ENCODE measurements around the gene ANKRD13B. TPM values are rescaled to one million over a fixed set of nuclear protein-coding genes. Genes with fewer than 3 reads are reported as not detected.

ANKRD13B gene
- total RNA-seq, 1 experiment from 2014 or later: 31.4 TPM

DNA sequence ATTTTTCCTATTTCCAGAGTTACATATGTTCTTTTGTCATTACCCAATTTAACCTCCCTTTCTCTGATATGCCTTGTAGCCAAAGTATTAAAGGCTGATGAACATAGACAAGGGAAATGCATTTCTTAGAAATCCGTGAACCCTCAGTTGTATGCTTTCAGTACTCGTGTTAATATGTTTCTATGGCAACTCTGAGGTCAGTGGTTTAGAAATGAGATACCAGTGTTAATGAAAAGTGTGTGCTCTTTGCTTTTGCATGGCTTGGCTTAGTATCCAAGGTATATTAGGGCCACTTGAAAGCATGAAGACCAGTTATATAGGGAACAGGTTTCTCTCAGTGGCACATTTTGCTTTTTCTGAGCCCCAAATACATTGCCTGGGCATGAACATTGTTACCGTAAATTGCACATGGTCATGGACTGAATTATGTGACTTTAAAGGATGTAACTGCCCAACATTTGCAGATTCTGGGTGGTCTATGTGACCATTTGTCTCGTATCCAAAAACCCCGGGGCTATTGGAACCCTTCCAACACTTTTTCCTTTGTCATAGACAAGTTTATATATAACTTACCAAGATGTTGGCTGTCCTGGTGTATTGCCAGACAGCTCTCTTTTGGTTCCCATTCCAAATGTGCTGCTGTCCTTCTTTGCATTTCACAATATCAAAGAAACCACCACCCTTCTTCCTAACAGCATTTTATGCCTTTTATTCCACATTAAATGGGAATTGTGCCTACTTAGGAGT lies 43.6 kb upstream of the ANKRD13B start:
- Histone ChIP-seq H3K9me3 (ENCODE audit: control insufficient read depth, insufficient read depth, low read depth, low read length) (no peaks in the 10 kb centered on the region), H3K4me3 (ENCODE audit: low read depth in 2 of 2, low read length in 2 of 2) (no peak overlapping the region), H3K27ac (ENCODE audit: low read length) (no peak overlapping the region), H3K27me3 (ENCODE audit: control insufficient read depth, insufficient read depth, low read length) (no peaks in the 10 kb centered on the region), H3K36me3 (ENCODE audit: control insufficient read depth, insufficient read depth, low read length) (peaks cover 11% of the 10 kb centered on the region; the same call in 1 of the 2 replicates), H3K4me1 (ENCODE audit: control insufficient read depth, insufficient read depth, low read length) (no peaks in the 10 kb centered on the region; the same call in 1 of the 2 replicates)
- BruUV-seq (replicated peaks): TSS peak; percentile 5
- CTCF ChIA-PET: no interaction called here
- in situ Hi-C loops (cut with HindIII; ENCODE audit: low pct_unique_long_range_greater_than_20kb, low sequenced_read_pairs) (no loop called here), intact Hi-C loops (cut with micrococcal nuclease; ENCODE audit: unreplicated experiment) (no loop called here)
- ATAC-seq (no peak), DNase-seq (ENCODE audit: low read depth, low spot score) (no peak)
- POLR2A ChIA-PET: no interaction called here
- TF ChIP-seq REST (IDR thresholded peaks at IDR 0.05; ENCODE audit: insufficient read depth in 1 of 2, low read depth in 2 of 2, low read length in 1 of 2): no peak
- TF ChIP-seq CTCF (IDR thresholded peaks at IDR 0.05): no peak
- no peak for TF ChIP-seq TCF7L2 (IDR thresholded peaks at IDR 0.05; ENCODE audit: low read depth, low read length)
- no peak for TF ChIP-seq POLR2AphosphoS5 (IDR thresholded peaks at IDR 0.05; ENCODE audit: low read depth, low read length)
- TF ChIP-seq SIN3A (IDR thresholded peaks at IDR 0.05; ENCODE audit: borderline replicate concordance, insufficient read depth, low read depth, low read length): no peak

GRCh38 chr17:29555840-29556239 lies 37.1 kb upstream of the ANKRD13B start:
- no peak for DNase-seq (ENCODE audit: low read depth, low spot score)
- Histone ChIP-seq H3K36me3 (ENCODE audit: control insufficient read depth, insufficient read depth, low read length) (no peaks in the 10 kb centered on the region), H3K27ac (ENCODE audit: low read length) (no peak overlapping the region), H3K4me1 (ENCODE audit: control insufficient read depth, insufficient read depth, low read length) (no peaks in the 10 kb centered on the region), H3K9me3 (ENCODE audit: control insufficient read depth, insufficient read depth, low read depth, low read length) (no peaks in the 10 kb centered on the region), H3K4me3 (ENCODE audit: low read depth in 2 of 2, low read length in 2 of 2) (no peak overlapping the region), H3K27me3 (ENCODE audit: control insufficient read depth, insufficient read depth, low read length) (no peaks in the 10 kb centered on the region)
- TF ChIP-seq REST (IDR thresholded peaks at IDR 0.05; ENCODE audit: insufficient read depth in 1 of 2, low read depth in 2 of 2, low read length in 1 of 2) (no peak), POLR2AphosphoS5 (IDR thresholded peaks at IDR 0.05; ENCODE audit: low read depth, low read length) (no peak), SIN3A (IDR thresholded peaks at IDR 0.05; ENCODE audit: borderline replicate concordance, insufficient read depth, low read depth, low read length) (no peak), TCF7L2 (IDR thresholded peaks at IDR 0.05; ENCODE audit: low read depth, low read length) (no peak), CTCF (IDR thresholded peaks at IDR 0.05) (no peak)
- intact Hi-C loops (cut with micrococcal nuclease; ENCODE audit: unreplicated experiment): no loop called here
- in situ Hi-C loops (cut with HindIII; ENCODE audit: low pct_unique_long_range_greater_than_20kb, low sequenced_read_pairs): no loop called here
- POLR2A ChIA-PET: no interaction called here
- CTCF ChIA-PET: interaction anchor here (0.9 kb wide), 1 partner anchor 186 kb away, joined by 3 read pairs; no protein-coding TSS in a partner anchor
- no TSS peak for BruUV-seq (replicated peaks)
- no peak for ATAC-seq
